HG03520 (cell line): ENCODE measurements around the gene SARDH.
"Not testable (repeated sequence)": the region's sequence is repeated elsewhere in the genome, so short reads cannot be mapped to it uniquely, and the experiment has no call there.

Experiments
- ATAC-seq: cut with Tn5 transposase; IDR thresholded peaks from one replicate; pipeline ENCODE4 v1.9.1; 2021; ENCODE audit warnings: mild to moderate bottlenecking, moderate library complexity; ENCODE audit not compliant: unreplicated experiment

The SARDH gene

DNA sequence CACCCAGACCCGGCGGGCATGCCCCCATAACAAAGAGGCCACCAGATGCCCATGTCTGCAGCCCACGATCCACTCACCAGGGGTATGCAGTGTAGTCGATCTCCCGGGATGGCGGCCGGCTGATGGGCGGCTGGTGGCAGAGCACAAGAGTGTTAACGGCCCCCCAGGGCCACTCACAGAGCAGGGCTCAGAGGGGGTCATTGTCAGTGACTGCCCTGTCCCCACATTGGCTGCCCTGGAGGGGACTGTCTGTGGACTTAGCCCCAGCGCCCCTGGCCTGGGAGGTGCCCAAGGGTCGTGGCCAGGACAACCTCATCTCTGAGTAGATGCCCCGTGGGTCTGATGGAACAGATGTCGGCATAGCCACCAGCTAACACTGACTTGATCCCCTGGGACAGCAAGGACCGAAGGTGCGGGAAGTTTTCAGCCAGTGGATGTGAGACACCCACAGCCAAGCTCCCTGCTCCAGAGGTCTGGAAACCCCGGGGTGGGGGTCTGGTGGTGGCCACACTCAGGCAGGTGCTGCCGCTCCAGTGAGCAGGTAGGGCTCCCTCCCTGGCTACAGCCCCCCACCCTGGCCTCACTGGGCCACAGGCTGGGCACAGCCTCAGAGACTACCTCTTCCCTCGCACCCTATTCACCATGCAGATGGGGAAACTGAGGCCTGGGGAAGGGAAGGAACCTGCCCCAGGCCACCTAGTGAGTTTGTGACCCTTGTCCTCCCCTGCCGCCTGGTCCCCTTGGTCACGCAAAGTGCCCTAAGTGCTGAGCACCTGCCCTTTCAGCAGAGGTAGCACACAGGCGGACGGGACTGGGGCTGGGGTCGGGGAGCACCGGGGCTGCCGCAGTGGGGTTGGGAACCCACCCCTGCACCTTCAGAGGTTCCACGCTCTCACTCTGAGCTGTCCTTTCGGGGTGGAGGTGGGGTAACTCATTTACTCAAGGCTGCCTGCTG is 38.1 kb upstream of the SARDH start:
- ATAC-seq, result no peak

DNA sequence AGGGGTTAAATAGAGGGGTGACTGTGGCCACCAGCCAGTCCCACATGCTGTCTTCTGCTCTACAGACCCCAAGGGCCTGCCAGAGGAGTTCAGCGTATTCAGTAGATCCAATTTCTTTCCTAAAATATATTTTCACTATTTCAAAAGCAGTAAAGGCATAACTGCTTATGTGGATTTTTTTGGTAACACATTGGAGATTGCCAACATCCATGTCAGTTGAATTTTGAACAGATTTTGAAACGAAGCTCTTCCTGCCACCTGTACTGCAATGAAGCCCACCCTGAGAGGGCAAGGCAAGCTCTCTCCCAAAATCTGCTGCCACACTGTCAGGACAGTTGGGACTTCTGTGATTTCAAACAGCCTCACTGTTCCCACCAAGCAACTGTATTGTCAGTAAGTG is 37.1 kb upstream of the SARDH start:
- no peak for ATAC-seq

DNA sequence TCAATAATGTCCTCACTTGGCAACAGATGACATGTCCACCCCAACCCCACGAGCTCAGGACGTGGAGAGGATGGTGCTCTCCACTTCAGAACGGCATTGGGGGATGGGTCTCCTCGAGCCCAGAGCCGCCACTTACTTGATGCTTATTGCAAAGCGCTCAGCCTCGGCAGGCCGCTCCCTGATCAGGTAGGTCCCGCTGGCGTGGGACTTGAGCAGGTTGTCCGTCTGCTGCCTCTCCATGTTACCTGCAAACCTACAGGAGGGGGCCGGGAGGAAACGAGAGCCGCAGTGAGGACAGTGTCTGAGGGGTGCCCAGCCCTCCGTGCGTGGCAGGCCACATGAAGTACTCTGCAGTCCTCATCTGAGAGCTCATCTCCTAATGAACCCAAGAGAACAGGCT is 36.6 kb upstream of the SARDH start:
- ATAC-seq, result no peak

DNA sequence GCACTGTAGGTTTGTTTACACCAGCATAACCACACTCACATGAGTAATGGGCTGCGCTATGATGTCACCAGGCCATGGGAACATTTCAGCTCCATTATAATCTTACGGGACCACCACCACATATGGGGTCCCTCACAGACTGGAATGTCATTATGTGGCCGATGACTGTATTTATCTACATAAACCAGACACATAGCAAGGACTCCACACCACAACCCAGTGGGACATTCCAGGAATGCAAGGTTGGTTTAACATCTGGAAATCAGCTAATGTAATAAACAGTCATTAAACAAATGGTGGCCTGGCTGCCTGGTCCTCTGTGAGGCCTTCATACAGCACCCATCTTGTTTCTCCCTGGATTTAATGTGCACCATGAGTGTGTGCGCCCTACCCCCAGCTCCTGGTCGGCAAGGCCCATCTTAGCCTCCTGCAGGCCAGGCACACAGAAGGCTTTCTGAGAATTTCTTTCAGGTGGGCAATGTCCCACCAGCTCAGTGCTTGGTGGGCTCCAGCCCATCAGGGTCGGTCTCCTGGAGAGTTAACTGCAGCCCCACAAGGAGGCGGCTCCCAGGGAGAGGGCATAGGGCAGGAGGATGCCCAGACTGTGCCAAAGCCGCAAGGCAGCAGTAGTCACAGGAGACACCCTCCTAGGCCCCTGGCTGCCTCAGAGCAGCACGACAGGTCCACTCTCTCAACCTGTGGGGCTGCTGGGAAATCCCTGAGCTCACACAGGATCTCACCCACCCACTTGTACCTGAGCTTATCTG is 35.9 kb upstream of the SARDH start:
- ATAC-seq, result no peak

DNA sequence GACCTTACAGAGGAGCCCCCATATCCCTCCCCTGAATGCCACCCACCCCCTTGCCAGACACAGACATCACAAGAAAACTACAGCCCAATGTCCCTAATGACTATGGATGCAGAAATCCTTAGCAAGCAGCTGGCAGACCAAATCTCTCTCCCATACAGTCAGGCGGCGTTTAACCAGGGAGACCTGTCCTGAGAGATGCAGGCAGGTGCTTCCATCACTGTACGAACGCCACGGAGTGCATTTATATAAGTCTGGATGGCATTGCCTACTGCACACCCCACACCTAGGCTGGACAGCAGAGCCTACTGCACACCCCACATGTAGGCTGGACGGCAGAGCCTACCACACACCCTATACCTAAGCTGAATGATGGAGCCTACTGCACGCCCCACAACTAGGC is 34.4 kb upstream of the SARDH start:
- ATAC-seq, result no peak

DNA sequence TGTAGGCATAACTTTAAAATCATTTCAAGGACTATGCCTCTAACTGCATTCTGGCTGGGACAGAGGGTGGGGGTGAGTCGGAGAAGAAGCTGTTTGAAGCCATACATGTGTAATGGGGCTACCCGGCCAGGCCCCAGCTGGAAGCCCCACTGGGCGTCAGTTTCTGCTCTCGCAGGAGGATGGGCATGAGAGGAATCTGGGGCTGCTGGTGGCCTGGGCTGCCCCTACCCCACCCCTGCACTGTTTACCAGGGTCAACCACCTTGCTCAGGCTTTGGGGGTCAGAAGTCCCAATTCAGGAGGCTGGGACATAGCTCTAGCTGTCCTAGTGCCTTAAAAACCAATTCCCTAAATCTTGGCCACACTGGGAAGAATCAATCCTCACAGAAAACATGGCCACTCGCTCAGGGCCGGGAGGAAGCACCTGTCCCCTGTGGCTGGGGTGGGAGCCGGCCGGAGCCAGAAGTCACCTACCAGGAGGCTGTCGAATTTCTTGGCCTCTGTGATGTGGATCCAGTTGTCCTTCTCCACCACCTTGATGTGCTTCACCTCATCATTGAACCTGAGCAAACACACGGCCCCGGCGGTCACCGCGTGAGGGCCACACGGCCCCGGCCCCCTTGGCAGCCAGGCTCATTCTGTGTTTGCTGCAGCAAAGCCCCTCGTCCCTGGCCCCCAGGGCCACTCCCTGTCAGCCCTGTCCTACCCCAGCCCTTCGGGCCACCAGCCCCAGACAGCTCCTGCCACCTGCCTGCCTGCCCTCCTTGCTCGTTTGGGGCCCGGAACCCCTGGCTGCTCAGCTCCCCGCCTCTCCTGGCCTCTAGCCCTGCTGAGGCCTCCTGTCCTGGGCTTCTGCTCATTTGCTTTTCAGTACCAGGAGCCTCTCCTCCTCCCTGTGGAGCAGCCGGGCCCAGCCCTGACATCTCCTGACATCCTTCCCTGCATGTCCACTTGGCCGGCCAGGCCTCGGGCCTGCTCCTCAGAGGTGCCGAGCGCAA is 33.6 kb upstream of the SARDH start:
- no peak for ATAC-seq

DNA sequence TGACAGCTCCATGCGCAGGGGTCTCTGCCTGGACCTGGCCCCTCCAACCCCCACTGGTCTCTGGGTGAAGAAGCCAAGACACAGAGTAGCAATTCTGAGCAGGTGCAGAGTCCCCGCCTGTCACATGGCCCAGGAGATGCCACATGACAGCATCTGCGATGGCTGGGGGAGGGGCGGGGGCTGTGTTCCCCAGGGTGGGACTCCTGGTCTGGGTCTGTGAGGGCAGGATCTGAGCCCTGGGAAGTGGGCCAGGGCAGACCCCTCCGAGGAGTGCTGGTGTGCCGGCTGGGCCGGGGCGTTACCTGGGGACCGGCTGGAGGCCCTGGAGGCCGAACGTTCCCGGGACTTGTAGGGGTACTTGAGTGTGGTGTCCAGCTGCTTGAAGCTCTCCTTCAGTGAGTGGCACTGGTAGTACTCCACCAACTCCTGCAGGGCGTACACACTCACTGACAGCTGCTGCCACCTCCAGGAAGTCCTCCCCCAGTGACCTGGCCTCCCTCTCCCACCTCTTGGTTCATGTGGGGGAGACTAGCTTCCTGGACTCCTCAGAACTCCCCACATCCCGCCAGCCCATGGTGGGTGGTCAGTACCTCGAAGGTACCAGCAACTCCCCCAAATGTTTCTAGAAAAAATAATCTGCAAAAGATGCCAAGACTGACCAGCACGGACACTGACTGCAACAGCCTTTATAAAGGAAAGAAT is 32.1 kb upstream of the SARDH start:
- ATAC-seq, result no peak

DNA sequence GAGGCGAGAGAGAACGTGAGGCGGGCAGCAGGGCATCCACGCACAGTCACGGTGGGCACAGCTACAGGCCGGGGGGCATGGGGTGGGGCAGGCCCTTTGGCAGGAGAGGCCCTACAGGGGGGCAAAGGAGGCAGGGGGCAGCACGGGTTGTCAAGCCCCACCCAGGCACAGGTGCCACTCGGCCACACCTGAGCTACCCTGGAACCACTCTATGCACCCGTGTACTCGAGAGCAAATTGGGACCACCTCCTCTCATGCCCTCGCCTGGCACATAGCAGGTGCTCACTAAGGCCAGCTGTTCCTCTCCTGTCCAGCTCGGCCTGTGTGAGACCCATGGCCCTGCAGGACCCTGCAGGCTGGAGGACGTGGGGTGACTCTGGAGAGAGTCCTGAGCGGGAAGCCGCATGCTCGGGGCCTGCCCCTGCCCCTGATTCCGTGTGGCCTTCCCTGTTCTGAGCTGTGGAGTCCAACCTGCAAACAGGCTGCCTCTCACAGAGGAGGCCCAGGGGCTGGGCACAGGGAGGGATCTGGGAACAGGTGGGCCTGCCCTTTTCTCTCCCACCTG is 31.4 kb upstream of the SARDH start:
- ATAC-seq, result no peak

DNA sequence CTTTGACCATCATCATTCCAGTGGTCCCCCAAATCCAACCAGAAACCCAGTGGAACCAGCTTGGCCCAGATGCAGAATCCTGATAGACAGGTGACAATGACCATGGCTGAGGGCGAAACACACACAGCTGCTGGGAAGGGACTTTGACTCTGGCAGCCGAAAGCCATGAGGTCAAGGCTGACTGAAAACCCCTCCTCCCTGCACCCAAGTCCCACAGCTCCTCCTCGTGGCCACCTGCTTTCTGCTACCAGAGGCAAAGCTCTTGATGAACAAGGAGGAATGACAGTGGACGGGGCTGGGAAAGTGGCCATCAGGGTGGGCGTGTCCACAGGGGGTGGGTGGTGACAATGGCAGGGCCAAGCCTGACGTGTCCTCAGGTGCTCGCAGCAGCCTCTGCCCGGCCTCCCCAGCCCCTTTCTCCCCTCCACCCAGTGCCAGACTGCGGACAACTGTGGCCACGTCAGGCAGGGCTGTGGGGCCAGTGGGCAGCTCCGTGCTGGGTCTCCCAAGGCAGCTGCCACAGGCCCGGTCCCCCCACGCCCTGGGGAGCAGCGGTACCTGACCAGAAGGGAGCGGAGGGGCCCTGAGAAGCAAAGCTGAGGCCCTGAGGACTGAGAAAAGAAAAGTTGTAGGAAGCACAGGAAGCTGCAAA is 30.8 kb upstream of the SARDH start:
- no peak for ATAC-seq

DNA sequence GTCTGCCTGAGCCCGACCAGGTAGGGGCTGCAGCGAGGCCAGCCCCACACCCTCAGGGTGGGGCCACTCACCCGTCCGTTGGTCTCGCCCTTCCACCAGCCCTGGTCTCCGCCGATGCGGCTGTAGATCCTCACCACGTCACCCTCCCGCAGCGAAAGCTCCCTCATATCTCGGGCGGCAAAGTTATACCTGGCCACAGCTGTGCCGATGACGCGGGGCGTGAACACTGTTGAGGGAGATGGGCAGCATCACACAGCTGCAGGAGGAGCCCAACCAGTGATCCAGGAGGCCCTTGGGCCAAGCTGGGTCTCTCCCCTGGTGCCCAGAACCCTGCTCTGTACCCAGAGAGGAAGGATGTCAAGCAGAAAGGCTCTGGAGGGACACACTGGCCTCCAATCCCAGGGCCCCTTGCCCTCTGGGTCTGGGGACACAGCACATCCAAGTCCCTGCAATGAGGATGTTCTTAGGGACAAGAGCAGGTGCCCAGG is 30.3 kb upstream of the SARDH start:
- no peak for ATAC-seq

DNA sequence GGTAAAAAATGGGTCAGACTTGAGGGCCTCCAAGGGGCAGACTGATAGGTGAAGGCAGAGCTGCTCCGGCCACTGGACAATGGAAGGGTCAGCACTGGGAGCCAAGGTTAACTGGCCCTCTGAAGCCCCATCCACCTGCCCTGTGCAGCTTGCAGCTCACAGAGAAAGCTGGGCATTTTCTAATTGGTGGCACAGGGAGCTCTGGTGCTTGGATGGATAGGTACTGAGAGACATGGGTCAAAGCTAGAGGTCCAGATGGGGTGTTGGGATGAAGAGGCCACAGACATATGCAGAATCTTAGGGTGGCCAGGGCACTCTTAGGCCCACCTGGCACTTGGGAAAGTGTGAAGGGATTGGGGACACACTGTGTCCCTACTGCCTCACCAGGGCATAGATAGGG is 29.5 kb upstream of the SARDH start:
- no peak for ATAC-seq

DNA sequence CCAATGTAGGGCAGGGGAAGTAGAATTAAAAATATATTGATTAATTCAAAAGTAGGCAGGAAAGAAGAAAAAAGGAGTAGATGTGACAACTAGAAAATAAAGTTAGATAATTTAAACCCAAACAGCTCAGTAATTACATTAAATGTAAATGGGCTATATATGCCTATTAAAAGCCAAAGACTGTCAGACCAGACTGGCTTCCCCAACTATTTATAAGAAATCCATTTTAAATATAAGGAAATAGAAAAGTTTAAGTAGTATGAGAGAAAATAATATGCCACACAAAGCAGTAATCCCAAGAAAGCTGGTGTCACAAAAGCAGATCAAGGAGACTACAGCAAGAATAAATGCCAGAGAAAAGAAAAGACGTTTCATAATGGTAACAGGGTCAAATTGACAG is 28.9 kb upstream of the SARDH start:
- no peak for ATAC-seq

DNA sequence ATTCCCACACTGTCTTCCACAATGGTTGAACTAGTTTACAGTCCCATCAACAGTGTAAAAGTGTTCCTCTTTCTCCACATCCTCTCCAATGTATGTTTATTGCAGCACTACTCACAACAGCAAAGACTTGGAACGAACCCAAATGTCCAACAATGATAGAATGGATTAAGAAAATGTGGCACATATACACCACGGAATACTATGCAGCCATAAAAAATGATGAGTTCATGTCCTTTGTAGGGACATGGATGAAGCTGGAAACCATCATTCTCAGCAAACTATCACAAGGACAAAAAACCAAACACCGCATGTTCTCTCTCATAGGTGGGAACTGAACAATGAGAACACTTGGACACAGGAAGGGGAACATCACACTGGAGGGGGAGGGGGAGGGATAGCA is 28.1 kb upstream of the SARDH start:
- ATAC-seq, result not testable (repeated sequence)

DNA sequence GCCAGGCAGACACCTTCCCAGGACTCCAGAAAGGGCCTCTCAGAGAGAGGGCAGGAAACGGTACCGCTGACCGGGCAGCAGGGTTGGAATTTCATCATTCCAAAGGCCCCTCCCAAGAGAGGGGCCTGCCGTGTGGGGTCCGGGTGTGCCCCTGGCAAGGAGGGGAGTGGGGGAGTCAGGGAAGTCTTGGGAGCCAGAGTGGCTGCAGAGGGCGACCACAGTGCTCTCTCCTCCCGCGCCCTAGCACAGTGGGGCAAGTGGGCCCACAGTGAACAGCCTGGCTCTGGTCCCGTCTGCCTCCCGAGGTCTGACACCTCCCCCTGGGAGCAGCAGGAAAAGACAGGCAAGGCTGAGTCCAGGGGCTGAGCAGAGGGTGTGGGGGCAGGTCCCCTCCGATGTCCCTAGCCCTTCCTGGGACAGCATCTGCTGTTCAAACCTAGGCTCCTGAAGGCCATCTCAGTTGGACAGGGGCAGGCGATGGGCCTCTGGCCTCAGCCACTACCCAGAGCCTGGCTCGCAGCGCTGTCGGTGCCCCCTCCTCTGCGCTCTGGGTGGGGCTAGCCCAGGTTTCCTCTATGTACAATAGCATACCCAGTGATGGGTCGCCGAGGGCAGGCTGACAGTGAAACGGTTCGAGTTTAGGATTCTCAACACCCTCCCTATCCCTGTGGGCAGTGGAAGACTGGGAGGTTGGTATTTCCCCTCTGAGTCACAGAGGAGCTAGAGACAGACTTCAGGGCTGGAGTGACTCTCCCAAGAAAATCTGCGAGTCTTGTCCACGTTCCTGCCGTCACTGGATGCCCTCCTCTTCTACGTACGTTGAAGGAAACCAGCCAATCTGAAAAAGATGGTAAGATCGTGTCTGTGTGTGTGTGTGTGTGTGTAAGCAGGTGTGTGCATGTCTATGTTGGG is 25.4 kb upstream of the SARDH start:
- no peak for ATAC-seq

DNA sequence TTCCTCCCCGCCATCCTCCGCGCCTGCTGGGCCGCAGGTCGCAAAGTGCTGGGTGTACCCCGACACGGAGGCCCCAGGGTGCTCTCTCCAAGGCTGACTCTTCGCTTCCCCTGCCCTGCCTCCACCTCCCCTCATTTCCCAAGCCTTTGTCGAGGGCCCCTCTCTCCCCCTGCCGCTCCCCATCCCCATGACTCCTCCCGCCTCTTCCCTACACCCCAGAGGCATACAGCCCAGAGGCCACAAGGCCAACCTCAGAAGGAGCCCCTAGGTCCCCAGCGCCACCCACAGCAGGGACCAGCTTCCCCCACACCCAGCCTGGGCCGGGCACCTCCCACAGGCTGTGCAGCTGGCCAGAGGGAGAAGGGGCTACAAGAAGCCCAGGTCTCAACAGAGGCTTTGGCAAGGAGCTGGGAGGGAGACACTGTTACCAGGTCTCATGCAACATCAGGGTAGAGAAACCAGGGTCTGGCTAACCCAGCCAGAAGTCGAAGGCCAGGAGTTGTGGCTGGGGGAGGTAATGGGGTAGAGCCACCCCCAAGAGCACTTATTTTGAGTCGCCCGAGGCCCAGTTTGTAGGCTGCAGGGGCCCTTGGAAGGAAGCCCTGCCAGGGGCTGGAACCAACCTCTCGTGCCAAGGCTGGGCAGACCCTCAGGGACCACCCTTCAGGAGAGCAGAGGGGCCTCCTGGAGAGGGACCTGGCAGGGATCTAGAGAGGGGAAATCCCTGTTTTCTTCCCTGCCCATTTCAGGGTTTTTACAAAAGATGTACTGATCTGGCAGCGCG is 24.5 kb upstream of the SARDH start:
- no peak for ATAC-seq

DNA sequence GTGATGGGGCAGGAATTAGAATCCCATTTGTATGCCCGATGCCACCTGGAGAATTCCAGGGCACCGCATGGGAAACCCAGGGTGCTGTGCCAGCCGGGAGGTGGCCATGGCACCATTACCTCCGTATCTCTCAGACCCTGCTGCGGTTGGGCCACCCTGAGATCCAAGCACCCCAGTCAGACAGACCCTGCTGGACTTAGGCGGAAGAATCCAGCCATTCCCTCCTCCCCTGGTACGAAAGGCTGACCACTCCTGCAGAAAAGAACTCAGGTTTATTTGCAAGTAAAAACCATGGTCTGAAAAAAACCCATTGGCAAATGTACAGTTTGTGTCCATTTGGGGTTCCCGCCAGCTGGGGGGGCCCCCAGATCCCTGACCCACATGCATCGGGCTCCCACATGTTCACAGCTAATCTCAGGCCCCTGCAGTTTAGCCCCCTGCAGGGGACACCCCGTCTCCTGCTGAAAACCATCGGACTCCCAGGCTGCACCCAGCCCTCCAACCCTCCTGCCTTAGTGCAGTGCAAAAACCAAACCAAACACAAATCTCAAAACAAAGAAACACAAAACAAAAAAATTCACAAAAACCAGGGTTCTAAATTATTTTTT is 23.6 kb upstream of the SARDH start:
- no peak for ATAC-seq

DNA sequence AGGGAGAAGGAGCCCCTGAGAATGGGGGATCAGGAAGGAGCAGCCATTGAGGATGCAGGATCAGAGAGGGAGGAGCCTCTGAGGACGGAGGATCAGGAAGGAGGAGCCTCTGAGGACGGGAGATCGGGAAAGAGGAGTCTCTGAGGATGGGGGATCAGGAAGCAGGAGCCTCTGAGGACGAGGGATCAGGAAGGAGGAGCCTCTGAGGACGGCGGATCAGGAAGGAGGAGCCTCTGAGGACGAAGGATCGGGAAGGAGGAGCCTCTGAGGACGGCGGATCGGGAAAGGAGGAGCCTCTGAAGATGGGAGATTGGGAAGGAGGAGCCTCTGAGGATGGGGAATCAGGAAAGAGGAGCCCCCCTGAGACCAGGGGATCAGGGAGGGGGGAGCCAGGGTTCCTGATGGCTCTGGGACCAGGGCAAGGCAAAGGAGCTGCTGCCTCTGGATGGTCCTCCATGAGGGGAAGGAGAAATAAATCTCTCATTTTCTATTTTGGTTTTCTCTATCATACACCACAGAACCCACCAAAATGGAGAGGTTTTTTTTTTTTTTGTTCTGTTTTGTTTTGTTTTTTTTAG is 22.6 kb upstream of the SARDH start:
- ATAC-seq, result no peak
